ENCODE results near the gene PAIP2. TPM values are rescaled to one million over a fixed set of nuclear protein-coding genes. Genes with fewer than 3 reads are reported as not detected.

PAIP2 gene
- total RNA-seq, 1 donor = 47.8 TPM

DNA sequence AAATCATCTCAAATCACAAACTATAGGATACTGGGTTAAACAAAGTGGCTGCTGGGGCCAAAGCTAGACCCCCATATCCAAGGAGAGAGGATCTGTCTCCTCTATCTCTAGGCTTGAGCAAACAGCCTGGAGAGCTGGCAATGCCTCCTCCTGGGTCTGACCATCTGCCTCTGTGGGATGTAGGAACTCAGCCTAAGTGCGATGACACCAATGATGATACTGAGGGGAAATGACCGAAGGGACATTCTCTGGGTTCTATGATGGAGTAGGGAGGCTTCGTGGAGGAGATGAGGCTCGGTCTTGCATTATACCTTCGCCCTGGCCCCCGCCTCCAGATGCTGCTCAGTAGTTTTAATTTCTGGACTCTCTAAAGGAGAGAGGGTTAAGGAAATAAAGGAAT, 71.5 kb downstream of the PAIP2 start:
- no peak overlapping the region for H3K27ac ChIP-seq (ENCODE audit: low read depth, low read length)
- H3K4me3 ChIP-seq (ENCODE audit: insufficient read depth, low read length) = no peak overlapping the region
- no peaks in the 10 kb centered on the region for H3K79me2 ChIP-seq (ENCODE audit: insufficient read depth, low read length)
- no peak overlapping the region for H2AFZ ChIP-seq (ENCODE audit: low read length)
- no peak overlapping the region for H3K4me2 ChIP-seq (ENCODE audit: insufficient read depth, low read length)
- DNase-seq (ENCODE audit: insufficient read length, low spot score, missing footprints) = no peak
- no peaks in the 10 kb centered on the region for H3K27me3 ChIP-seq (ENCODE audit: insufficient read depth, low read length)
- no peaks in the 10 kb centered on the region for H3K4me1 ChIP-seq (ENCODE audit: insufficient read depth, low read length)
- TF ChIP-seq, protein P1, sequence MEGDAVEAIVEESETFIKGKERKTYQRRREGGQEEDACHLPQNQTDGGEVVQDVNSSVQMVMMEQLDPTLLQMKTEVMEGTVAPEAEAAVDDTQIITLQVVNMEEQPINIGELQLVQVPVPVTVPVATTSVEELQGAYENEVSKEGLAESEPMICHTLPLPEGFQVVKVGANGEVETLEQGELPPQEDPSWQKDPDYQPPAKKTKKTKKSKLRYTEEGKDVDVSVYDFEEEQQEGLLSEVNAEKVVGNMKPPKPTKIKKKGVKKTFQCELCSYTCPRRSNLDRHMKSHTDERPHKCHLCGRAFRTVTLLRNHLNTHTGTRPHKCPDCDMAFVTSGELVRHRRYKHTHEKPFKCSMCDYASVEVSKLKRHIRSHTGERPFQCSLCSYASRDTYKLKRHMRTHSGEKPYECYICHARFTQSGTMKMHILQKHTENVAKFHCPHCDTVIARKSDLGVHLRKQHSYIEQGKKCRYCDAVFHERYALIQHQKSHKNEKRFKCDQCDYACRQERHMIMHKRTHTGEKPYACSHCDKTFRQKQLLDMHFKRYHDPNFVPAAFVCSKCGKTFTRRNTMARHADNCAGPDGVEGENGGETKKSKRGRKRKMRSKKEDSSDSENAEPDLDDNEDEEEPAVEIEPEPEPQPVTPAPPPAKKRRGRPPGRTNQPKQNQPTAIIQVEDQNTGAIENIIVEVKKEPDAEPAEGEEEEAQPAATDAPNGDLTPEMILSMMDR (IDR thresholded peaks at IDR 0.05; ENCODE audit: extremely low read depth, low read depth, low read length) = no peak
- H3K36me3 ChIP-seq (ENCODE audit: insufficient read depth, low read length) = peaks cover 7% of the 10 kb centered on the region
- H4K20me1 ChIP-seq (ENCODE audit: insufficient read depth, low read length) = no peaks in the 10 kb centered on the region
- H3K9me3 ChIP-seq (ENCODE audit: low read depth, low read length) = no peaks in the 10 kb centered on the region

DNA sequence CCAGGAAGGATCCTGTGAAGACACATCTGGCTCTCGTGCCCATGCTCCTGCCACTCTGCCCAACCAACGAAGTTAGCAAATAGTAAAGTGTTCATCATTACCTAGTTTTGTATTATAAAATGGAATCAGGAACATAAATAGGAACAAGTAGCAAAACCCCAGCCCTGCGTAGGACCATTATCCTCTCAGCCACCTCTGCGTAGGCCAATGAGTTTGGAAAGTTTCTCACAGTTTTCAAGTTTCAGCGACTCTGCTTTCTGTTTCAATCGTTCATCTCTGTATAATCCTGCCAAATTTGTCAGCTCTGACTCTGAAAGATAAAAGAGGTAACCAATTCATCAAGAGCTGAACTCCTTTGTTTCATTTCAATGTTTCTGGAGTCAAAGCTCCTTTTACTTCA, 72.3 kb downstream of the PAIP2 start:
- TF ChIP-seq, protein P1 (IDR thresholded peaks at IDR 0.05; ENCODE audit: extremely low read depth, low read depth, low read length) = no peak
- DNase-seq (ENCODE audit: insufficient read length, low spot score, missing footprints) = no peak
- no peak overlapping the region for H3K4me2 ChIP-seq (ENCODE audit: insufficient read depth, low read length)

DNA sequence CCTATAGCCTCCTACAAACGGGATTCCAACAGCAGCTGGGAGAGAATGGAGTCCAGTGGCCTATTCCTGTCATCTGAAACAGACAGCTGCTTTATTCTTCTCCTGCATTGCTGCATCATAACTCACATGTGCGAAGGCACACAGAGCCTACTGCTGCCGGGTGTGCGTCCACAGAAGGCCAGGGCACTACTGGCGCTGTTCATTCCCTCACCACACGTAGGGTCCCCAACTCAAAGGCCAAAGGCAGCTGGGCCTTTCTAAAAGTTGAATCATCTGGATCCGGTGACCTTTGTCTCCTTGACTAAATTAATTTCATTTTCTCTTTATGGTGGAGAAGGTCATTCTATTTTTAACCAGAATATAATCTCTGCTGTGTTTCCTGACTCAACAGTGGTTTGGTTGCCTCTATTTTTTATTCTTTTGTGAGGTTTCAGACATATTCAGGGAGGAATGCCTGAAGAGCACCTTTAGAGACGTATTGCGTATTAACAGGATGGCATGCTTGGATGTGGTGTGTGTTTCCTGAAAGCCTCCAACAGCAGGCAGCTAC, 73.0 kb downstream of the PAIP2 start:
- Histone ChIP-seq H3K4me1 (ENCODE audit: insufficient read depth, low read length) (no peaks in the 10 kb centered on the region), H4K20me1 (ENCODE audit: insufficient read depth, low read length) (no peaks in the 10 kb centered on the region), H3K9me3 (ENCODE audit: low read depth, low read length) (no peaks in the 10 kb centered on the region), H2AFZ (ENCODE audit: low read length) (no peak overlapping the region), H3K4me3 (ENCODE audit: insufficient read depth, low read length) (no peak overlapping the region), H3K27me3 (ENCODE audit: insufficient read depth, low read length) (no peaks in the 10 kb centered on the region), H3K4me2 (ENCODE audit: insufficient read depth, low read length) (no peak overlapping the region), H3K36me3 (ENCODE audit: insufficient read depth, low read length) (peaks cover 14% of the 10 kb centered on the region), H3K27ac (ENCODE audit: low read depth, low read length) (no peak overlapping the region), H3K79me2 (ENCODE audit: insufficient read depth, low read length) (no peaks in the 10 kb centered on the region)
- DNase-seq (ENCODE audit: insufficient read length, low spot score, missing footprints) = no peak
- TF ChIP-seq, protein P1 (IDR thresholded peaks at IDR 0.05; ENCODE audit: extremely low read depth, low read depth, low read length) = no peak

More for the DNA sequence above, 72.3 kb downstream of the PAIP2 start:
- H2AFZ ChIP-seq (ENCODE audit: low read length) = no peak overlapping the region
- H3K9me3 ChIP-seq (ENCODE audit: low read depth, low read length) = no peaks in the 10 kb centered on the region
- H4K20me1 ChIP-seq (ENCODE audit: insufficient read depth, low read length) = no peaks in the 10 kb centered on the region
- H3K4me3 ChIP-seq (ENCODE audit: insufficient read depth, low read length) = no peak overlapping the region
- no peaks in the 10 kb centered on the region for H3K4me1 ChIP-seq (ENCODE audit: insufficient read depth, low read length)
- peaks cover 8% of the 10 kb centered on the region for H3K36me3 ChIP-seq (ENCODE audit: insufficient read depth, low read length)
- H3K27me3 ChIP-seq (ENCODE audit: insufficient read depth, low read length) = no peaks in the 10 kb centered on the region
- H3K79me2 ChIP-seq (ENCODE audit: insufficient read depth, low read length) = no peaks in the 10 kb centered on the region
- no peak overlapping the region for H3K27ac ChIP-seq (ENCODE audit: low read depth, low read length)

DNA sequence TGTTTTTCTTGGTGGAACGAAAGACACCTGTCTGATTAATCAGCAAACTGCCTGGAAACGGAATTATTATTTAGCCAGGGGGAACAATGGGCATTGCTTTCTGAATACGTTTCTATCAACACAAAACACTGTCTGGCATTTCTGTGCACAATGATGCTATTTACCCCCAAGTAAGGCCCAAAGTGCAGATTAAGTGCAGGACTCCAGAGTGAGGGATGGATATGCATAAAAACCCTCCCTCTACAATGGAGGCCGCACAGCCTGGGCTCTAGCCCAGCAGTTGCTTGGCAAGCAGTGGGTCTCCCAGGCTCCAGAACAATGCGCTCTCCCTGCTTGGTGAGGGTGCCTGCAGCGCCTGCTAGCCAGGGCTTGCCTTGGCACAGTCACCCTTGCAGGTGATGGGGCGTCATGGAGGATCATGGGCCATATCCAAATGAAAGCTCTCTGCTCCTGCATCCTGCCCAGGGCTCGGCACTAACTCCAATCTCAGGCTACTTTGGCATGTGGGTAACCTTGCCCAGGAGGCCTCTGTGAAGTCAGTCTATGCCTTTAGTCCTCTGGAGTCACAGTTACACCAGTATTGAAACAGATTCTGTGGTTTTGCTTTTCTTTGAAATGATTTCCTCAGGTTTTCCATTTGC, 73.7 kb downstream of the PAIP2 start:
- TF ChIP-seq, protein P1 (IDR thresholded peaks at IDR 0.05; ENCODE audit: extremely low read depth, low read depth, low read length) = no peak
- Histone ChIP-seq H3K79me2 (ENCODE audit: insufficient read depth, low read length) (no peaks in the 10 kb centered on the region), H3K36me3 (ENCODE audit: insufficient read depth, low read length) (peaks cover 18% of the 10 kb centered on the region), H2AFZ (ENCODE audit: low read length) (no peak overlapping the region), H3K9me3 (ENCODE audit: low read depth, low read length) (no peaks in the 10 kb centered on the region), H3K4me1 (ENCODE audit: insufficient read depth, low read length) (no peaks in the 10 kb centered on the region), H3K27me3 (ENCODE audit: insufficient read depth, low read length) (no peaks in the 10 kb centered on the region), H3K4me2 (ENCODE audit: insufficient read depth, low read length) (no peak overlapping the region), H4K20me1 (ENCODE audit: insufficient read depth, low read length) (no peaks in the 10 kb centered on the region), H3K27ac (ENCODE audit: low read depth, low read length) (no peak overlapping the region), H3K4me3 (ENCODE audit: insufficient read depth, low read length) (no peak overlapping the region)
- no peak for DNase-seq (ENCODE audit: insufficient read length, low spot score, missing footprints)
